GM12878 (cell line): ENCODE measurements around the gene HJURP. TPM values are rescaled to one million over a fixed set of nuclear protein-coding genes. Genes with fewer than 3 reads are reported as not detected.

ENCODE experiments used
- ATAC-seq: fragments of 200-7000 bp; cut with Tn5 transposase; 3 replicates; pipeline ENCODE4 v1.9.1; 2020; ENCODE audit warnings: mild to moderate bottlenecking, moderate library complexity
- BruUV-seq: library from RNA; stranded (reverse); fragments of 400-500 nt; replicated peaks from 2 replicates; lab custom pipeline; 2021; lab: Mats Ljungman, UMichigan
- CTCF ChIA-PET: fragments of 300-600 bp; sonication (Branson Sonifier 250); formaldehyde crosslinking; extraction: SDS; loops from one replicate; lab custom pipeline; 2021; ENCODE audit warnings: inconsistent platforms; lab: Yijun Ruan, JAX
- POLR2A ChIA-PET: fragments of 350-600 bp; formaldehyde crosslinking; extraction: SDS; loops from one replicate; lab custom pipeline; 2021; ENCODE audit warnings: inconsistent platforms; lab: Charles Lee
- RAD21 ChIA-PET: fragments of 300-600 bp; sonication (Branson Sonifier 250); formaldehyde crosslinking; loops from one replicate; lab custom pipeline; 2023; ENCODE audit warnings: antibody characterized with exemption; ENCODE audit not compliant: unreplicated experiment; lab: Charles Lee
- SMC1A ChIA-PET: fragments of 300-600 bp; sonication (Branson Sonifier 250); formaldehyde crosslinking; loops from one replicate; lab custom pipeline; 2023; ENCODE audit not compliant: unreplicated experiment, uncharacterized antibody; lab: Charles Lee
- DNase-seq: peaks from one replicate; pipeline ENCODE4 v3.0.0-alpha.2; 2011; ENCODE audit warnings: low read depth, low spot score
- FAIRE-seq: peaks from 3 replicates; lab custom pipeline; 2011; peaks lifted over from hg19 to GRCh38; lab: Jason Lieb, UNC
- H2AFZ ChIP-seq: 2 replicates; pipeline ENCODE4 v1.6.0; 2011; ENCODE audit warnings: low read depth, low read length, control low read depth; ENCODE audit not compliant: control insufficient read depth
- H3K27ac ChIP-seq: 2 replicates; pipeline ENCODE4 v1.5.1; 2011; ENCODE audit warnings: control low read depth; ENCODE audit not compliant: control insufficient read depth, insufficient read depth
- H3K27me3 ChIP-seq, 2 experiments: replicated peaks in 1 of 2; 2 replicates each; pipeline versions ENCODE4 v1.6.0 to v1.6.1; 2011; ENCODE audit warnings: low read length in 1 of 2; ENCODE audit not compliant: control insufficient read depth in 2 of 2, insufficient read depth in 2 of 2
- H3K36me3 ChIP-seq, 2 experiments: 2 replicates each; pipeline ENCODE4 v1.5.1; 2011; ENCODE audit warnings: low read length in 1 of 2; ENCODE audit not compliant: control insufficient read depth in 2 of 2, insufficient read depth in 2 of 2
- H3K4me1 ChIP-seq: 2 replicates; pipeline ENCODE4 v1.6.1; 2011; ENCODE audit warnings: mild to moderate bottlenecking, low read length, moderate library complexity, mixed read lengths; ENCODE audit not compliant: control insufficient read depth, insufficient read depth
- H3K4me2 ChIP-seq: 2 replicates; pipeline ENCODE4 v1.6.0; 2011; ENCODE audit warnings: control low read depth; ENCODE audit not compliant: control insufficient read depth, insufficient read depth
- H3K4me3 ChIP-seq: fragments of 200-600 bp; sonication (generic); 2 replicates; pipeline ENCODE4 v1.5.1; 2016
- H3K79me2 ChIP-seq: 2 replicates; pipeline ENCODE4 v1.6.0; 2011; ENCODE audit warnings: low read length; ENCODE audit not compliant: control insufficient read depth, insufficient read depth
- H3K9ac ChIP-seq: 2 replicates; pipeline ENCODE4 v1.8.0; 2011; ENCODE audit warnings: low read length, control low read depth, mixed read lengths; ENCODE audit not compliant: control insufficient read depth, insufficient read depth
- H3K9me3 ChIP-seq: replicated peaks from 3 replicates; pipeline ENCODE4 v1.5.1; 2011; ENCODE audit warnings: mild to moderate bottlenecking, low read length; ENCODE audit not compliant: control insufficient read depth, insufficient read depth
- H4K20me1 ChIP-seq: 2 replicates; pipeline ENCODE4 v1.6.0; 2011; ENCODE audit not compliant: control insufficient read depth, insufficient read depth
- CHD2 ChIP-seq: IDR thresholded peaks from 2 replicates; pipeline ENCODE4 v1.6.1; 2011; ENCODE audit warnings: low read depth, low read length, improper control_type of control experiment, borderline replicate concordance
- HCFC1 ChIP-seq: fragments of 150-350 bp; IDR thresholded peaks from 2 replicates; pipeline ENCODE4 v1.6.1; 2014; ENCODE audit warnings: low read length
- MEF2B ChIP-seq: fragments of 450-650 bp; IDR thresholded peaks from 2 replicates; pipeline ENCODE4 v1.6.1; 2018; ENCODE audit warnings: mild to moderate bottlenecking, moderate library complexity; ENCODE audit not compliant: partially characterized antibody, poor library complexity, severe bottlenecking
- SMC3 ChIP-seq: IDR thresholded peaks from 2 replicates; pipeline ENCODE4 v1.6.1; 2011; ENCODE audit warnings: low read length, improper control_type of control experiment, borderline replicate concordance
- USF2 ChIP-seq: IDR thresholded peaks from 2 replicates; pipeline ENCODE4 v1.6.1; 2011; ENCODE audit warnings: low read depth, low read length, improper control_type of control experiment, borderline replicate concordance
- ZBED1 ChIP-seq: IDR thresholded peaks from 2 replicates; pipeline ENCODE4 v1.6.1; 2016; ENCODE audit warnings: borderline replicate concordance
- ZBTB40 ChIP-seq: fragments of 450-650 bp; IDR thresholded peaks from 2 replicates; pipeline ENCODE4 v1.6.1; 2016; ENCODE audit warnings: mild to moderate bottlenecking, moderate library complexity, borderline replicate concordance
- WGBS: methylation state at CpG from one replicate; pipeline ENCODE4 v1.1.6; 2016; ENCODE audit warnings: low lambda C conversion rate; ENCODE audit not compliant: insufficient replicate concordance, insufficient coverage; ENCODE audit errors: missing lambda C conversion rate; 5-methylcytosine and 5-hydroxymethylcytosine counted together
- in situ Hi-C: fragments of 300-500 bp; cut with MboI; formaldehyde crosslinking; loops from 9 replicates; pipeline ENCODE4 v1.14.3; 2018; ENCODE audit warnings: mixed read lengths
- intact Hi-C: fragments of 100-400 bp; cut with micrococcal nuclease; formaldehyde crosslinking; loops from one replicate; pipeline ENCODE4 v1.14.2; 2022; ENCODE audit not compliant: unreplicated experiment
- polyA plus RNA-seq, 11 experiments: library from polyadenylated mRNA; depleted of rRNA in 4 of 11; unstranded in 6 of 11; stranded (reverse) in 5 of 11; fragments of >200 nt; fragmentation: Nextera tagmentation in 4 of 11; fragmentation: Illumina TruSeq in 1 of 11; extraction: Ambion mirVana in 4 of 11; extraction: Trizol in 1 of 11; gene quantifications; 1 replicate in 1 of 11; 2 replicates in 10 of 11; pipeline versions ENCODE4 v1.2.1 to v1.2.3, GENCODE V29; 2011 to 2016; ENCODE audit warnings: inconsistent platforms in 2 of 11, missing spikeins in 2 of 11, low read depth in 1 of 11
- total RNA-seq, 4 experiments: library from RNA; depleted of rRNA in 3 of 4; stranded (reverse); fragments of >200 nt in 3 of 4; fragmentation: Illumina TruSeq in 1 of 4; extraction: Trizol in 1 of 4; gene quantifications; 2 replicates each; pipeline versions ENCODE4 v1.2.1 to v1.2.3, GENCODE V29; 2013 to 2021
- TF ChIP-seq, protein P1 (sequence below): IDR thresholded peaks from 2 replicates; pipeline ENCODE4 v1.6.1; 2012; ENCODE audit warnings: low read length, inconsistent platforms
- TF ChIP-seq, protein P2 (sequence below), 3 experiments: IDR thresholded peaks in 2 of 3; conservative IDR thresholded peaks in 1 of 3; 2 replicates each; pipeline ENCODE4 v1.5.1; 2011; ENCODE audit warnings: low read depth in 3 of 3, low read length in 3 of 3, mild to moderate bottlenecking in 3 of 3, control low read depth in 2 of 3, moderate library complexity in 2 of 3, inconsistent platforms in 1 of 3, mixed read lengths in 1 of 3; ENCODE audit not compliant: control insufficient read depth in 2 of 3, insufficient read depth in 1 of 3; ENCODE audit errors: extremely low read depth in 1 of 3

Gene HJURP
- total and polyA plus RNA-seq, 10 of the 15 experiments (the other 5 are each of a cell fraction or from before 2014, with no cell fraction given) = 12.7 to 68.9 (median 44.4) TPM

GRCh38 chr2:233822781-233823730, 31.3 kb downstream of the HJURP start (continued):
- TF ChIP-seq USF2 = no peak
- TF ChIP-seq, protein P1, sequence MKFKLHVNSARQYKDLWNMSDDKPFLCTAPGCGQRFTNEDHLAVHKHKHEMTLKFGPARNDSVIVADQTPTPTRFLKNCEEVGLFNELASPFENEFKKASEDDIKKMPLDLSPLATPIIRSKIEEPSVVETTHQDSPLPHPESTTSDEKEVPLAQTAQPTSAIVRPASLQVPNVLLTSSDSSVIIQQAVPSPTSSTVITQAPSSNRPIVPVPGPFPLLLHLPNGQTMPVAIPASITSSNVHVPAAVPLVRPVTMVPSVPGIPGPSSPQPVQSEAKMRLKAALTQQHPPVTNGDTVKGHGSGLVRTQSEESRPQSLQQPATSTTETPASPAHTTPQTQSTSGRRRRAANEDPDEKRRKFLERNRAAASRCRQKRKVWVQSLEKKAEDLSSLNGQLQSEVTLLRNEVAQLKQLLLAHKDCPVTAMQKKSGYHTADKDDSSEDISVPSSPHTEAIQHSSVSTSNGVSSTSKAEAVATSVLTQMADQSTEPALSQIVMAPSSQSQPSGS = no peak

- ChIA-PET CTCF (no interaction called here), SMC1A (no interaction called here), POLR2A (no interaction called here), RAD21 (no interaction called here)
- ATAC-seq (no peak), DNase-seq (no peak), FAIRE-seq (no peak)
- no TSS peak for BruUV-seq
- Histone ChIP-seq H2AFZ (no peak overlapping the region), H3K79me2 (no peaks in the 10 kb centered on the region), H3K9me3 (no peaks in the 10 kb centered on the region), H3K9ac (no peak overlapping the region), H3K27me3 (no peaks in the 10 kb centered on the region; a peak in 3 of 4 replicates), H3K36me3 (no peaks in the 10 kb centered on the region), H3K4me3 (no peak overlapping the region), H3K4me2 (no peak overlapping the region), H3K27ac (no peak overlapping the region), H4K20me1 (no peaks in the 10 kb centered on the region), H3K4me1 (no peaks in the 10 kb centered on the region)
- WGBS = 60% methylated on average over 21 of the region's 21 CpGs
- in situ Hi-C loops (no loop called here), intact Hi-C loops (no loop called here)
- no peak for TF ChIP-seq SMC3
- no peak for TF ChIP-seq MEF2B
- no peak for TF ChIP-seq HCFC1
- no peak for TF ChIP-seq ZBED1
- no peak for TF ChIP-seq ZBTB40
- no peak for TF ChIP-seq CHD2
- TF ChIP-seq, protein P2, sequence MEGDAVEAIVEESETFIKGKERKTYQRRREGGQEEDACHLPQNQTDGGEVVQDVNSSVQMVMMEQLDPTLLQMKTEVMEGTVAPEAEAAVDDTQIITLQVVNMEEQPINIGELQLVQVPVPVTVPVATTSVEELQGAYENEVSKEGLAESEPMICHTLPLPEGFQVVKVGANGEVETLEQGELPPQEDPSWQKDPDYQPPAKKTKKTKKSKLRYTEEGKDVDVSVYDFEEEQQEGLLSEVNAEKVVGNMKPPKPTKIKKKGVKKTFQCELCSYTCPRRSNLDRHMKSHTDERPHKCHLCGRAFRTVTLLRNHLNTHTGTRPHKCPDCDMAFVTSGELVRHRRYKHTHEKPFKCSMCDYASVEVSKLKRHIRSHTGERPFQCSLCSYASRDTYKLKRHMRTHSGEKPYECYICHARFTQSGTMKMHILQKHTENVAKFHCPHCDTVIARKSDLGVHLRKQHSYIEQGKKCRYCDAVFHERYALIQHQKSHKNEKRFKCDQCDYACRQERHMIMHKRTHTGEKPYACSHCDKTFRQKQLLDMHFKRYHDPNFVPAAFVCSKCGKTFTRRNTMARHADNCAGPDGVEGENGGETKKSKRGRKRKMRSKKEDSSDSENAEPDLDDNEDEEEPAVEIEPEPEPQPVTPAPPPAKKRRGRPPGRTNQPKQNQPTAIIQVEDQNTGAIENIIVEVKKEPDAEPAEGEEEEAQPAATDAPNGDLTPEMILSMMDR (IDR thresholded peaks at IDR 0.05 in 2 of 3, conservative IDR thresholded peaks at IDR 0.05 in 1 of 3; ENCODE audit: control insufficient read depth in 2 of 3, extremely low read depth in 1 of 3, insufficient read depth in 1 of 3, low read depth in 3 of 3, low read length in 3 of 3) = no peak
These were observed 32.1 kb downstream of the HJURP start for GRCh38 chr2:233822101-233822771.
